K562 (cell line): ENCODE results near the gene LIPJ. TPM values are rescaled to one million over a fixed set of nuclear protein-coding genes. Genes with fewer than 3 reads are reported as not detected.

Experiments
- ATAC-seq: fragments of 200-7000 bp; cut with Tn5 transposase; 3 replicates; pipeline ENCODE4 v1.9.1; 2020; ENCODE audit warnings: moderate library complexity
- BruUV-seq: library from RNA; stranded (reverse); fragments of 400-500 nt; replicated peaks from 2 replicates; lab custom pipeline; 2021; lab: Mats Ljungman, UMichigan
- CTCF ChIA-PET: fragments of 300-600 bp; formaldehyde crosslinking; extraction: SDS; loops from one replicate; lab custom pipeline; 2021; ENCODE audit warnings: low intra/inter-chr PET ratio; lab: Yijun Ruan, JAX
- POLR2A ChIA-PET: fragments of 300-600, 350-650 bp; sonication (Branson Sonifier 250); formaldehyde crosslinking; extraction: SDS; loops from one replicate; lab custom pipeline; 2021; ENCODE audit warnings: antibody characterized with exemption, inconsistent platforms; lab: Yijun Ruan, JAX
- DNase-seq, 4 experiments: peaks; one replicate each; pipeline versions ENCODE4 v3.0.0 to v3.0.0-alpha.2; 2011 to 2018; ENCODE audit warnings: low spot score in 3 of 4, mixed read lengths in 3 of 4; ENCODE audit errors: extremely low read depth in 1 of 4
- FAIRE-seq: peaks from 2 replicates; lab custom pipeline; 2011; peaks lifted over from hg19 to GRCh38; lab: Jason Lieb, UNC
- H2AFZ ChIP-seq: 2 replicates; pipeline ENCODE4 v1.6.0; 2011; ENCODE audit warnings: low read depth, low read length, control low read depth, inconsistent platforms
- H3K27ac ChIP-seq: fragments of 200-600 bp; 3 replicates; pipeline ENCODE4 v1.8.0; 2011; ENCODE audit warnings: low read depth, mild to moderate bottlenecking, control low read depth, inconsistent platforms, low read length, moderate library complexity, mixed read lengths; ENCODE audit errors: extremely low read depth
- H3K27me3 ChIP-seq, 2 experiments: fragments of 300-600 bp in 1 of 2; 2 replicates in 1 of 2; 3 replicates in 1 of 2; pipeline versions ENCODE4 v1.6.0 to v1.8.0; 2011; ENCODE audit warnings: inconsistent platforms in 2 of 2, low read length in 2 of 2, mild to moderate bottlenecking in 1 of 2, mixed read lengths in 1 of 2, moderate library complexity in 1 of 2; ENCODE audit not compliant: control insufficient read depth in 2 of 2, insufficient read depth in 2 of 2
- H3K36me3 ChIP-seq: fragments of 300-600 bp; 3 replicates; pipeline ENCODE4 v1.8.0; 2011; ENCODE audit warnings: mild to moderate bottlenecking, low read length, inconsistent platforms; ENCODE audit not compliant: control insufficient read depth, insufficient read depth
- H3K4me1 ChIP-seq, 2 experiments: fragments of 200-600 bp in 1 of 2; replicated peaks in 1 of 2; 2 replicates in 1 of 2; 3 replicates in 1 of 2; pipeline versions ENCODE4 v1.5.1 to v1.8.0; 2011; ENCODE audit warnings: inconsistent platforms in 2 of 2, low read length in 2 of 2, mild to moderate bottlenecking in 1 of 2, mixed read lengths in 1 of 2, moderate library complexity in 1 of 2; ENCODE audit not compliant: control insufficient read depth in 2 of 2, insufficient read depth in 2 of 2
- H3K4me2 ChIP-seq: 2 replicates; pipeline ENCODE4 v1.6.1; 2011; ENCODE audit warnings: low read length, control low read depth, inconsistent platforms, mixed read lengths; ENCODE audit not compliant: insufficient read depth
- H3K4me3 ChIP-seq: fragments of 200-600 bp; sonication (generic), shearing (Covaris generic); 2 replicates; pipeline ENCODE4 v1.5.1; 2016; ENCODE audit warnings: control low read depth, inconsistent platforms
- H3K79me2 ChIP-seq: fragments of 200-600 bp; 3 replicates; pipeline ENCODE4 v1.8.0; 2011; ENCODE audit warnings: low read length, inconsistent platforms; ENCODE audit not compliant: control insufficient read depth, insufficient read depth
- H3K9ac ChIP-seq, 2 experiments: 2 replicates each; pipeline versions ENCODE4 v1.6.0 to v1.6.1; 2011; ENCODE audit warnings: low read depth in 2 of 2, low read length in 2 of 2, control low read depth in 1 of 2, inconsistent platforms in 1 of 2, mild to moderate bottlenecking in 1 of 2, mixed read lengths in 1 of 2; ENCODE audit not compliant: insufficient read depth in 1 of 2
- H3K9me1 ChIP-seq: one replicate; pipeline ENCODE4 v1.6.0; 2011; ENCODE audit warnings: inconsistent platforms, mild to moderate bottlenecking, low read length, moderate library complexity; ENCODE audit not compliant: control insufficient read depth, insufficient read depth
- H3K9me3 ChIP-seq: replicated peaks from 2 replicates; pipeline ENCODE4 v1.5.1; 2011; ENCODE audit warnings: low read depth, low read length, inconsistent platforms; ENCODE audit not compliant: control insufficient read depth, insufficient read depth
- H4K20me1 ChIP-seq: replicated peaks from 2 replicates; pipeline ENCODE4 v1.6.1; 2011; ENCODE audit warnings: low read length, inconsistent platforms, mixed read lengths; ENCODE audit not compliant: control insufficient read depth, insufficient read depth
- KDM2B ChIP-seq: fragments of 250-450 bp; sonication (Bioruptor Pico); IDR thresholded peaks from 2 replicates; pipeline ENCODE4 v1.8.0; 2021; ENCODE audit warnings: mild to moderate bottlenecking, moderate library complexity
- PTTG1 ChIP-seq: fragments of 450-650 bp; IDR thresholded peaks from 2 replicates; pipeline ENCODE4 v1.6.1; 2016; ENCODE audit warnings: low read depth, mild to moderate bottlenecking, missing genetic modification characterization, missing compliant biosample characterization
- ZKSCAN3 ChIP-seq: fragments of 250-450 bp; sonication (Bioruptor Pico); IDR thresholded peaks from 2 replicates; pipeline ENCODE4 v1.4.0; 2020
- ZNF57 ChIP-seq: fragments of 450-650 bp; formaldehyde crosslinking; IDR thresholded peaks from 2 replicates; pipeline ENCODE4 v1.4.0; 2020; ENCODE audit warnings: mild to moderate bottlenecking, moderate library complexity
- WGBS: fragments of 100-300 bp; shearing (Covaris generic); methylation state at CpG from one replicate; pipeline ENCODE4 v1.1.6; 2016; ENCODE audit warnings: low coverage, mixed read lengths; ENCODE audit not compliant: insufficient coverage; ENCODE audit errors: missing lambda C conversion rate; 5-methylcytosine and 5-hydroxymethylcytosine counted together
- in situ Hi-C: fragments of 300-500 bp; cut with MboI; formaldehyde crosslinking; loops from 4 replicates; pipeline ENCODE4 v1.15.0; 2018; ENCODE audit warnings: inconsistent platforms, mixed read lengths
- intact Hi-C: fragments of 100-400 bp; cut with micrococcal nuclease; formaldehyde crosslinking; loops from 2 replicates; pipeline ENCODE4 v1.14.2; 2022
- polyA plus RNA-seq, 8 experiments: library from polyadenylated mRNA; depleted of rRNA in 4 of 8; stranded (reverse) in 5 of 8; unstranded in 3 of 8; fragments of >200 nt; fragmentation: Nextera tagmentation in 2 of 8; fragmentation: Illumina TruSeq in 1 of 8; extraction: Ambion mirVana in 2 of 8; extraction: Trizol in 1 of 8; gene quantifications; 2 replicates each; pipeline versions ENCODE4 v1.2.1 to v1.2.3, GENCODE V29; 2011 to 2014; ENCODE audit warnings: inconsistent platforms in 1 of 8, missing spikeins in 1 of 8
- total RNA-seq, 7 experiments: library from RNA; depleted of rRNA in 6 of 7; stranded (reverse); fragments of >200 nt in 6 of 7; fragmentation: Illumina TruSeq in 2 of 7; extraction: Trizol in 2 of 7; gene quantifications; 2 replicates each; pipeline versions ENCODE4 v1.2.1 to v1.2.3, GENCODE V29; 2011 to 2021; ENCODE audit warnings: low replicate concordance in 1 of 7
- TF ChIP-seq, protein P1 (sequence below): fragments of 450-650 bp; formaldehyde crosslinking; IDR thresholded peaks from 2 replicates; pipeline ENCODE4 v1.4.0; 2020; ENCODE audit warnings: mild to moderate bottlenecking, mixed read lengths

The LIPJ gene
- total and polyA plus RNA-seq, 9 of the 15 experiments (the other 6 are each of a cell fraction or from before 2014, with no cell fraction given), result not detected

DNA sequence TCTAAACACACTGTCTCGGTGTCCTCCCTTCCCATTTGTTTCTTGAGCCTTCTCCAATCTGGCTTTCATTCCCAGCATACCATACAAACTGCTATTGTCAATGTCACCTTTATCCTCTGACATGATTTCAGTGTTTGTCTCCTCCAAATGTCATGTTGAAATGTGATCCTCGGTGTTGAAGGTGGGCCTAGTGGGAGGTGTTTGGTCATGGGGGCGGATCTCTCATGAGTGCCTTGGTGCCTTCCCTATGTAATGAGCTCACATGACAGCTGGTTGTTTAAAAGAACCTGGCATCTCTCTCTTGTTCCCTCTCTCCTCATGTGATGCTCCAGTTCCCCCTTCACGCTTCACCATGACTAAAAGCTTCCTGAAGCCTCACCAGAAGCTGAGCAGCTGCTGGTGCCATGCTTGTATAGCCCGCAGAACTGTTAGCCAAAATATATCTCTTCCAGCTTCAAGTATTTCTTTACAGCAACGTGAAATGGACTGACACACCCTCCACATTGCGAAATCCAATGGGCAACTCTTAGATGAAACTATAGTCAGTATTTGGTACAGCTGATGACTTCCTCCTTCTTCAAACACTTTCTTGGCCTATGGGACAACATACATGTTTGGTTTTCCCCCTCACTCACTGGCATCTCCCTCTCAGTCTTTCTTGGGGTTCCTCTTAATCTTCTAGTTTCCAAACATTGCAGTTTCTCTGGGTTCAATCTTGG, 31.2 kb upstream of the LIPJ start:
- no peak overlapping the region for H3K4me3 ChIP-seq
- POLR2A ChIA-PET, result no interaction called here
- CTCF ChIA-PET, result no interaction called here
- BruUV-seq, result no TSS peak
- WGBS, result 0% methylated on average over 7 of the region's 7 CpGs
- H3K4me2 ChIP-seq, result no peak overlapping the region
- ATAC-seq, result no peak
- in situ Hi-C loops (no loop called here), intact Hi-C loops (no loop called here)
- H3K27ac ChIP-seq, result no peak overlapping the region
- no peak for FAIRE-seq
- H3K9ac ChIP-seq, result no peak overlapping the region
- no peaks in the 10 kb centered on the region for H3K27me3 ChIP-seq
- H3K9me3 ChIP-seq, result no peaks in the 10 kb centered on the region
- TF ChIP-seq, protein P1, sequence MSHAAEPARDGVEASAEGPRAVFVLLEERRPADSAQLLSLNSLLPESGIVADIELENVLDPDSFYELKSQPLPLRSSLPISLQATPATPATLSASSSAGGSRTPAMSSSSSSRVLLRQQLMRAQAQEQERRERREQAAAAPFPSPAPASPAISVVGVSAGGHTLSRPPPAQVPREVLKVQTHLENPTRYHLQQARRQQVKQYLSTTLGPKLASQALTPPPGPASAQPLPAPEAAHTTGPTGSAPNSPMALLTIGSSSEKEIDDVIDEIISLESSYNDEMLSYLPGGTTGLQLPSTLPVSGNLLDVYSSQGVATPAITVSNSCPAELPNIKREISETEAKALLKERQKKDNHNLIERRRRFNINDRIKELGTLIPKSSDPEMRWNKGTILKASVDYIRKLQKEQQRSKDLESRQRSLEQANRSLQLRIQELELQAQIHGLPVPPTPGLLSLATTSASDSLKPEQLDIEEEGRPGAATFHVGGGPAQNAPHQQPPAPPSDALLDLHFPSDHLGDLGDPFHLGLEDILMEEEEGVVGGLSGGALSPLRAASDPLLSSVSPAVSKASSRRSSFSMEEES (CRISPR knock-in tag), result no peak
- TF ChIP-seq ZKSCAN3 (no peak), KDM2B (CRISPR knock-in tag) (no peak), PTTG1 (no peak), ZNF57 (CRISPR knock-in tag) (no peak)
- H3K4me1 ChIP-seq, result no peaks in the 10 kb centered on the region
- H3K79me2 ChIP-seq, result no peaks in the 10 kb centered on the region
- H2AFZ ChIP-seq, result no peak overlapping the region
- H3K36me3 ChIP-seq, result no peaks in the 10 kb centered on the region
- no peaks in the 10 kb centered on the region for H3K9me1 ChIP-seq
- no peaks in the 10 kb centered on the region for H4K20me1 ChIP-seq
- DNase-seq, result no peak
